Measurements from ENCODE around the gene HMGXB4. TPM values are rescaled to one million over a fixed set of nuclear protein-coding genes. Genes with fewer than 3 reads are reported as not detected.
"Not testable (repeated sequence)": the region's sequence is repeated elsewhere in the genome, so short reads cannot be mapped to it uniquely, and the experiment has no call there.

Gene HMGXB4
- total RNA-seq, 4 donors from 2014 or later, result 14.0 to 43.4 (median 26.2) TPM

- Histone ChIP-seq H3K27me3 (peaks cover 30% of the 10 kb centered on the region), H3K4me1 (peaks cover 0 to 8% (median 3%) of the 10 kb centered on the region in 4 donors), H3K36me3 (no peaks in the 10 kb centered on the region), H3K9me3 (no peaks in the 10 kb centered on the region), H3K4me3 (no peak overlapping the region), H3K27ac (no peak overlapping the region)
- in situ Hi-C loops (cut with MboI; ENCODE audit: low pct_ligation_motif_present in 1 of 4, low pct_unique_long_range_greater_than_20kb in 1 of 4, low sequenced_read_pairs in 3 of 4), result no loop called here
- TF ChIP-seq CTCF (IDR thresholded peaks at IDR 0.05) (peak; percentile 79 to 90 (median 87)), POLR2A (IDR thresholded peaks at IDR 0.05) (no peak)
- 11 to 12% methylated on average over 6 to 7 of the region's 7 CpGs for WGBS, 2 donors (ENCODE audit: low coverage in 1 of 2)
- intact Hi-C loops (cut with DNase I; ENCODE audit: low total_unique reads), result no loop called here
- DNase-seq, result peak; percentile 82
Observed at GRCh38 chr22:35231585-35232084, 25.7 kb upstream of the HMGXB4 start.

GRCh38 chr22:35238749-35239148 is 18.5 kb upstream of the HMGXB4 start:
- H3K4me3 ChIP-seq; H3K27ac ChIP-seq; H3K4me1 ChIP-seq; H3K9me3 ChIP-seq; in situ Hi-C loops (cut with MboI; ENCODE audit: low pct_ligation_motif_present in 1 of 4, low pct_unique_long_range_greater_than_20kb in 1 of 4, low sequenced_read_pairs in 3 of 4); H3K36me3 ChIP-seq; intact Hi-C loops (cut with DNase I; ENCODE audit: low total_unique reads); DNase-seq: not testable (repeated sequence)
- peaks cover 17% of the 10 kb centered on the region for H3K27me3 ChIP-seq
- 74 to 80% methylated on average over 1 of the region's 1 CpG for WGBS, 2 donors (ENCODE audit: low coverage in 1 of 2)

GRCh38 chr22:35244507-35244906 is 12.8 kb upstream of the HMGXB4 start:
- H3K4me1 ChIP-seq; H3K27ac ChIP-seq; H3K4me3 ChIP-seq; H3K36me3 ChIP-seq; H3K9me3 ChIP-seq; H3K27me3 ChIP-seq; DNase-seq; in situ Hi-C loops (cut with MboI; ENCODE audit: low pct_ligation_motif_present in 1 of 4, low pct_unique_long_range_greater_than_20kb in 1 of 4, low sequenced_read_pairs in 3 of 4); intact Hi-C loops (cut with DNase I; ENCODE audit: low total_unique reads): not testable (repeated sequence)
- WGBS, 2 donors (ENCODE audit: low coverage in 1 of 2), result 71% methylated on average over 4 of the region's 4 CpGs; no CpG with 5 or more reads in 1 of the 2 donors

- no peak for DNase-seq
- intact Hi-C loops (cut with DNase I; ENCODE audit: low total_unique reads) (no loop called here), in situ Hi-C loops (cut with MboI; ENCODE audit: low pct_ligation_motif_present in 1 of 4, low pct_unique_long_range_greater_than_20kb in 1 of 4, low sequenced_read_pairs in 3 of 4) (no loop called here)
- Histone ChIP-seq H3K4me1 (no peaks in the 10 kb centered on the region), H3K4me3 (no peak overlapping the region), H3K36me3 (no peaks in the 10 kb centered on the region), H3K27ac (no peak overlapping the region), H3K9me3 (no peaks in the 10 kb centered on the region), H3K27me3 (peaks cover 5% of the 10 kb centered on the region)
- TF ChIP-seq CTCF (IDR thresholded peaks at IDR 0.05) (no peak), POLR2AphosphoS5 (IDR thresholded peaks at IDR 0.05) (no peak), POLR2A (IDR thresholded peaks at IDR 0.05) (no peak), EP300 (IDR thresholded peaks at IDR 0.05; ENCODE audit: low read depth) (no peak)
- WGBS, 2 donors (ENCODE audit: low coverage in 1 of 2), result 80% methylated on average over 2 to 4 of the region's 4 CpGs
Observed at GRCh38 chr22:35250156-35250555, 7.1 kb upstream of the HMGXB4 start.

- H3K27me3 ChIP-seq, result no peaks in the 10 kb centered on the region
- no peak overlapping the region for H3K27ac ChIP-seq
- no peak for DNase-seq
- in situ Hi-C loops (cut with MboI; ENCODE audit: low pct_ligation_motif_present in 1 of 4, low pct_unique_long_range_greater_than_20kb in 1 of 4, low sequenced_read_pairs in 3 of 4) (no loop called here), intact Hi-C loops (cut with DNase I; ENCODE audit: low total_unique reads) (no loop called here)
- H3K4me3 ChIP-seq, result no peak overlapping the region
- no peaks in the 10 kb centered on the region for H3K9me3 ChIP-seq
- no peak for TF ChIP-seq EP300 (IDR thresholded peaks at IDR 0.05; ENCODE audit: low read depth)
- no peak for TF ChIP-seq POLR2AphosphoS5 (IDR thresholded peaks at IDR 0.05)
- TF ChIP-seq POLR2A (IDR thresholded peaks at IDR 0.05), result no peak
- no peak for TF ChIP-seq CTCF (IDR thresholded peaks at IDR 0.05)
- 79% methylated on average over 2 of the region's 2 CpGs; no CpG with 5 or more reads in 1 of the 2 donors for WGBS, 2 donors (ENCODE audit: low coverage in 1 of 2)
- peaks cover 7 to 15% (median 10%) of the 10 kb centered on the region in 4 donors for H3K4me1 ChIP-seq
- H3K36me3 ChIP-seq, result no peaks in the 10 kb centered on the region
Observed at GRCh38 chr22:35253946-35254345, 3.3 kb upstream of the HMGXB4 start.
